Measurements from ENCODE around the gene SLC27A5.

GRCh38 chr19:58549664-58550361 lies 38.0 kb upstream of the SLC27A5 start:
- TF ChIP-seq CTCF (IDR thresholded peaks at IDR 0.05) (no peak), EP300 (IDR thresholded peaks at IDR 0.05) (no peak), POLR2A (IDR thresholded peaks at IDR 0.05) (no peak)
